ENCODE data around the gene TCF4. TPM values are rescaled to one million over a fixed set of nuclear protein-coding genes. Genes with fewer than 3 reads are reported as not detected.

TCF4 gene
- total RNA-seq, 2 donors from 2014 or later: 31.6 to 34.0 TPM

- no peak overlapping the region for H3K27ac ChIP-seq
- DNase-seq (no peak), ATAC-seq (no peak)
- WGBS, 2 donors: 90% methylated on average over 4 of the region's 4 CpGs
- no peak overlapping the region for H3K4me3 ChIP-seq
- H3K27me3 ChIP-seq: no peaks in the 10 kb centered on the region
- H3K36me3 ChIP-seq (replicated peaks in 1 of 2; ENCODE audit: insufficient read depth in 1 of 2, low read depth in 2 of 2): no peaks in the 10 kb centered on the region
- H3K9me3 ChIP-seq: no peaks in the 10 kb centered on the region
- intact Hi-C loops (cut with DNase I): no loop called here
- H3K4me1 ChIP-seq: peaks cover 18% of the 10 kb centered on the region
- TF ChIP-seq POLR2A (IDR thresholded peaks at IDR 0.05) (no peak), CTCF (IDR thresholded peaks at IDR 0.05) (no peak)
Measured at GRCh38 chr18:55384115-55384514, 203.9 kb downstream of the TCF4 start.

GRCh38 chr18:55382277-55382805, 205.7 kb downstream of the TCF4 start:
- H3K4me3 ChIP-seq: no peak overlapping the region
- no peaks in the 10 kb centered on the region for H3K36me3 ChIP-seq (replicated peaks in 1 of 2; ENCODE audit: insufficient read depth in 1 of 2, low read depth in 2 of 2)
- WGBS, 2 donors: 94 to 95% methylated on average over 2 of the region's 2 CpGs
- peaks cover 5% of the 10 kb centered on the region for H3K4me1 ChIP-seq
- no peaks in the 10 kb centered on the region for H3K9me3 ChIP-seq
- intact Hi-C loops (cut with DNase I): no loop called here
- no peak overlapping the region for H3K27ac ChIP-seq
- DNase-seq (no peak), ATAC-seq (no peak)
- H3K27me3 ChIP-seq: no peaks in the 10 kb centered on the region
- TF ChIP-seq POLR2A (IDR thresholded peaks at IDR 0.05) (no peak), CTCF (IDR thresholded peaks at IDR 0.05) (no peak)

GRCh38 chr18:55381277-55381676, 206.7 kb downstream of the TCF4 start:
- no peak for ATAC-seq
- intact Hi-C loops (cut with DNase I): no loop called here

GRCh38 chr18:55380589-55380988, 207.4 kb downstream of the TCF4 start:
- DNase-seq (no peak), ATAC-seq (no peak)
- no peaks in the 10 kb centered on the region for H3K9me3 ChIP-seq
- WGBS, 2 donors: 90 to 93% methylated on average over 7 of the region's 7 CpGs
- no peak overlapping the region for H3K27ac ChIP-seq
- no peaks in the 10 kb centered on the region for H3K4me1 ChIP-seq
- H3K36me3 ChIP-seq (replicated peaks in 1 of 2; ENCODE audit: insufficient read depth in 1 of 2, low read depth in 2 of 2): no peaks in the 10 kb centered on the region
- no peak overlapping the region for H3K4me3 ChIP-seq
- no peaks in the 10 kb centered on the region for H3K27me3 ChIP-seq
- intact Hi-C loops (cut with DNase I): no loop called here
- no peak for TF ChIP-seq CTCF (IDR thresholded peaks at IDR 0.05)
- TF ChIP-seq POLR2A (IDR thresholded peaks at IDR 0.05): no peak

More at GRCh38 chr18:55381277-55381676, 206.7 kb downstream of the TCF4 start:
- H3K27ac ChIP-seq: no peak overlapping the region
- H3K9me3 ChIP-seq: no peaks in the 10 kb centered on the region
- no peaks in the 10 kb centered on the region for H3K4me1 ChIP-seq
- no peak for DNase-seq
- H3K4me3 ChIP-seq: no peak overlapping the region
- H3K27me3 ChIP-seq: no peaks in the 10 kb centered on the region
- H3K36me3 ChIP-seq (replicated peaks in 1 of 2; ENCODE audit: insufficient read depth in 1 of 2, low read depth in 2 of 2): no peaks in the 10 kb centered on the region
- TF ChIP-seq POLR2A (IDR thresholded peaks at IDR 0.05) (no peak), CTCF (IDR thresholded peaks at IDR 0.05) (no peak)

- Histone ChIP-seq H3K4me3 (no peak overlapping the region), H3K27ac (no peak overlapping the region), H3K36me3 (replicated peaks in 1 of 2; ENCODE audit: insufficient read depth in 1 of 2, low read depth in 2 of 2) (no peaks in the 10 kb centered on the region), H3K27me3 (no peaks in the 10 kb centered on the region), H3K4me1 (no peaks in the 10 kb centered on the region), H3K9me3 (no peaks in the 10 kb centered on the region)
- intact Hi-C loops (cut with DNase I): no loop called here
- ATAC-seq: no peak
- DNase-seq: no peak
- TF ChIP-seq POLR2A (IDR thresholded peaks at IDR 0.05): no peak
- no peak for TF ChIP-seq CTCF (IDR thresholded peaks at IDR 0.05)
- 79 to 83% methylated on average over 2 of the region's 2 CpGs for WGBS, 2 donors
Measured at GRCh38 chr18:55376387-55376786, 211.6 kb downstream of the TCF4 start.
